Fibroblast of villous mesenchyme (primary cell): ENCODE data around the gene RTN4IP1. TPM values are rescaled to one million over a fixed set of nuclear protein-coding genes. Genes with fewer than 3 reads are reported as not detected.

ENCODE experiments used
- DNase-seq: peaks from one replicate; pipeline ENCODE4 v3.0.0-alpha.2; 2010; ENCODE audit warnings: low read depth
- H3K4me3 ChIP-seq: 2 replicates; pipeline ENCODE4 v1.5.1; 2011; ENCODE audit warnings: low read depth, mild to moderate bottlenecking, low read length
- total RNA-seq: library from RNA; depleted of rRNA; stranded (reverse); fragments of >200 nt; gene quantifications from 2 replicates; pipeline ENCODE4 v1.2.3, GENCODE V29; 2012
- TF ChIP-seq, protein P1 (sequence below): IDR thresholded peaks from 2 replicates; pipeline ENCODE4 v1.5.1; 2012; ENCODE audit warnings: low read depth, mild to moderate bottlenecking, low read length; ENCODE audit not compliant: insufficient read depth

The RTN4IP1 gene
- total RNA-seq, 1 donor = 8.2 TPM

DNA sequence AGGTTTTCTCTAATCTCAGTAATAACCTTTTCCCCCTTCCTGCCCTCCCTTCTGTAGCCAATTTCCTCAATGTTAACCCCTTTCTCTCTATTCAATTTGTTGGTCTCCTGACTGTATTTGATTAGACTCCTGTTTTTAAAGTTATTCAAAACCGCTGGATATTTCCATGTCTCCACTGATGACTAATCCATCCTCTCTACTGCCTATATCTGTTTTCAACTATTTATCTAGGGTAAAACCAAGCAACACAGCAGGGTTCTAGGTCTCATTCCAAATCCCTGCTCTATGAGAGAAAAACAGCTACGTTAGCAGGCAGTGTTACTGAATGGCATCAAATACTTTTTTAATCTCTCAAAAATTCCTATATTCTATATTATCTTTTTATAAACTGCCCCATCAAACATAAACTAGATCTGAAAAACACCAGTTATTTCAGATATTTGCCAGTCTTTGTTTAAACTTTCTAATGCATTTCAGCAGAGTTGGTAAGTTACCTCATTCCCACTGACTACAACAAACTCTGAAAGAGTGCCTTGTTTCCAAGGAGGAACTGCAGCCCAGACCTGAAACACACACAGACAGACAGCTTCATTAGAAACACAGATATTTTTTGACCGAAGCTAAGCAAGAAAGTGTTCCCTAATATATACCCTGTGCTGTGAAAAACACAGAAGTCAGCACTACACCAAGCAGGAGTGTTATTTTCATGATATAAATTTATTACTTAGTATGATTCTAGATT, 8.2 kb downstream of the RTN4IP1 start:
- no peak for DNase-seq

DNA sequence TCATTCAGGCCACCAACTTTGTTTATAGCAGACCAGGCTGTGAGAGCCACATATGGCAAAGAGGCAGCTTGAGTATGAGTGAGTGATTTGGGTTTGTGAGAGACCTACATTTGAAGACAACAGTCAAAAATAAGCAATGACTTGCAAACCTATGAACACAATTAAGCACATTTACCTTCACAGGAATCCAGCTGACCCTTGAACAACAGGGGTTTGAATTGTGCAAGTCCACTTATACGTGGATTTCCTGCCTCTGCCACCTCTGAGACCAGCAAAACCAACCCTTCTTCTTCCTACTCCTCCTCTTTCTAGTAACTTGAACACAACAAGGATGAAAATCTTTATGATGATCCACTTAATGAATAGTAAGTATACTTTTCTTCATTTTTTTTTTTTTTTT, 10.1 kb downstream of the RTN4IP1 start:
- TF ChIP-seq, protein P1, sequence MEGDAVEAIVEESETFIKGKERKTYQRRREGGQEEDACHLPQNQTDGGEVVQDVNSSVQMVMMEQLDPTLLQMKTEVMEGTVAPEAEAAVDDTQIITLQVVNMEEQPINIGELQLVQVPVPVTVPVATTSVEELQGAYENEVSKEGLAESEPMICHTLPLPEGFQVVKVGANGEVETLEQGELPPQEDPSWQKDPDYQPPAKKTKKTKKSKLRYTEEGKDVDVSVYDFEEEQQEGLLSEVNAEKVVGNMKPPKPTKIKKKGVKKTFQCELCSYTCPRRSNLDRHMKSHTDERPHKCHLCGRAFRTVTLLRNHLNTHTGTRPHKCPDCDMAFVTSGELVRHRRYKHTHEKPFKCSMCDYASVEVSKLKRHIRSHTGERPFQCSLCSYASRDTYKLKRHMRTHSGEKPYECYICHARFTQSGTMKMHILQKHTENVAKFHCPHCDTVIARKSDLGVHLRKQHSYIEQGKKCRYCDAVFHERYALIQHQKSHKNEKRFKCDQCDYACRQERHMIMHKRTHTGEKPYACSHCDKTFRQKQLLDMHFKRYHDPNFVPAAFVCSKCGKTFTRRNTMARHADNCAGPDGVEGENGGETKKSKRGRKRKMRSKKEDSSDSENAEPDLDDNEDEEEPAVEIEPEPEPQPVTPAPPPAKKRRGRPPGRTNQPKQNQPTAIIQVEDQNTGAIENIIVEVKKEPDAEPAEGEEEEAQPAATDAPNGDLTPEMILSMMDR = no peak
- DNase-seq = no peak
- H3K4me3 ChIP-seq = no peak overlapping the region

More for the DNA sequence above, 8.2 kb downstream of the RTN4IP1 start:
- H3K4me3 ChIP-seq = no peak overlapping the region
- TF ChIP-seq, protein P1 = no peak

DNA sequence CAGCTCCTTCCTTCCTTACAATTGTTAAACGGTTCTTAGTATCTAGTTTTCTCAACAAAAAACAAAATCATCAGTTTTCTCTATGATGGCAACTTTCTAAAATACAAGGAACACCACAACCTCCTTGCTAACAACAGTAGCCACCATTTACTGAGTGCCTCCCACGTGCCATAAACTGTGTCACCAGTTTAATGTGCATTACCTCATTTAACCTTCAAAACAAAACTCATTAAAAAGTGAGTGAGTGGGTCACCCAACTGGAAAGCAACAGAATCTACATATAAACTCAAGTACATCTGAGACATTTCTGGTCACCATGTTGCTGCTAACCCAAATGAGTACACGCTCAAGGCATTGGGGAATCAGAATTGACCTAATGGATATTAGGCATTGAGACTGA, 11.0 kb downstream of the RTN4IP1 start:
- TF ChIP-seq, protein P1 = no peak
- no peak for DNase-seq
- H3K4me3 ChIP-seq = no peak overlapping the region

GRCh38 chr6:106617857-106618256, 11.4 kb downstream of the RTN4IP1 start:
- TF ChIP-seq, protein P1 = no peak
- no peak overlapping the region for H3K4me3 ChIP-seq
- no peak for DNase-seq

DNA sequence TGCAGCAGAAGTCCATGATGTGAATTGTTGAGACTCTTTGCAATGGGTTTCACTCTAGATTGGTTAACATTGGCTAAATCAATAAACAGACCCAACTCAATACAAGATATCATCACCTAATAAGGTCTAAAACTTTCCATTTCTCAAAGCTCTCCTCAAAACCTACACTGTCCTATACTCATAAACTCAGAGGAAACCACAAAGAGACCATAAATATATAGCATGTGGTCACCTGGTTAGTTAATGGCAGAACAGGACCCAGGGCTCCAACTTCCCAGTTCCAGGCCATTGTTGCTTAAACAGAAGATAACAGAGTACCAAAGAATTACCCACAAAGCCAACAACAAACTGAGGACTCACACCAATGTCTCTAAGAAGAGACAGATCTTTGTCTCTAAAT, 12.0 kb downstream of the RTN4IP1 start:
- no peak for DNase-seq
- TF ChIP-seq, protein P1 = no peak
- H3K4me3 ChIP-seq = no peak overlapping the region

DNA sequence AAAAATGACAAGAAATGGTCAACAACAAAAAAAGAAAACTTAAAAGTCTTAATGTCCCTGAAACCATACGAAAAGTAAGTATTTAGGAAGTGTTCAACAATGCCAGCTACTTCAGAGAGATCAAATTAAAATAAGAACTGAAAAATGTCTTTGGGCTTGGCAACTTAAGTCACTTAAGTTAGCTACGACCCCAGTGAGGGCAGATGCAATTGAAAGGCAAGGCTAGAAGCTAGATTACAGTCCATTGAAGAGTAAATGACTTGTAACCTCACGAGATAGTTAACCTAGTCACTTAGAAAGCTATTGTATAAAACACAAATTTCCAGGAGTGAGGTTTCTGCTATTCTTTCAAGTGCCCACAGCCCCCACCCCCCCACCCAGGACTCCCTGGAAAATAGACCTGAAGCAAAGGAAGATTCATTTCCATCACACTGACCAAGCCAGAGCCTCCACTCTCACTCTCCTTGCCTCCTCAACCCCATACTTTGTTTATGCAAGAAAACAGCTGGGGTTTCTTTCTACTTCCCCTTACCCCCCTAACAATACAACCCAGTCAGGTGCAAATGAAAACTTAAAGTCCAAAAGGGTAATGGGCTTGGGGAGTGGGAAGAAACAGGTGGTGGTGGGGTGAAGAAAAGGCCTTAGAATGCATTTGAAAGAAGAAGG, 14.6 kb downstream of the RTN4IP1 start:
- TF ChIP-seq, protein P1 = no peak
- no peak for DNase-seq
- no peak overlapping the region for H3K4me3 ChIP-seq
